HepG2 (cell line): Measurements from ENCODE around the gene MRNIP. TPM values are rescaled to one million over a fixed set of nuclear protein-coding genes. Genes with fewer than 3 reads are reported as not detected.

Experiments
- EZH2 ChIP-seq: conservative IDR thresholded peaks from 2 replicates; pipeline ENCODE4 v1.6.1; 2012; ENCODE audit warnings: mild to moderate bottlenecking, low read depth, low read length, moderate library complexity
- FOXO1 ChIP-seq: sonication (generic); formaldehyde crosslinking; IDR thresholded peaks from 2 replicates; pipeline ENCODE4 v1.4.0; 2020; ENCODE audit warnings: missing genetic modification reagents
- FOXP1 ChIP-seq, 2 experiments: fragments of 450-650 bp in 1 of 2; IDR thresholded peaks; 2 replicates each; pipeline ENCODE4 v1.6.1; 2017 to 2018; ENCODE audit warnings: antibody characterized with exemption in 1 of 2
- HNRNPLL ChIP-seq: fragments of 200-400 bp; formaldehyde crosslinking; IDR thresholded peaks from 2 replicates; pipeline ENCODE4 v1.6.1; 2017; ENCODE audit warnings: mild to moderate bottlenecking, low read depth, low read length; ENCODE audit not compliant: poor library complexity, severe bottlenecking
- KLF13 ChIP-seq: sonication (generic); formaldehyde crosslinking; IDR thresholded peaks from 2 replicates; pipeline ENCODE4 v1.4.0; 2020; ENCODE audit warnings: mild to moderate bottlenecking, missing genetic modification reagents
- LCORL ChIP-seq, 2 experiments: fragments of 450-650 bp in 1 of 2; sonication (generic) in 1 of 2; formaldehyde crosslinking in 1 of 2; IDR thresholded peaks; 2 replicates each; pipeline versions ENCODE4 v1.5.0 to v1.6.1; 2017 to 2020; ENCODE audit warnings: antibody characterized with exemption in 1 of 2, missing genetic modification reagents in 1 of 2
- MLLT10 ChIP-seq: sonication (generic); formaldehyde crosslinking; IDR thresholded peaks from 2 replicates; pipeline ENCODE4 v1.4.0; 2020; ENCODE audit warnings: missing genetic modification reagents
- MXD4 ChIP-seq: IDR thresholded peaks from 2 replicates; pipeline ENCODE4 v1.6.1; 2016; ENCODE audit warnings: mild to moderate bottlenecking, missing biosample characterization, missing genetic modification reagents
- PLRG1 ChIP-seq: fragments of 450-650 bp; conservative IDR thresholded peaks from 2 replicates; pipeline ENCODE4 v1.6.1; 2016
- SALL2 ChIP-seq: sonication (generic); formaldehyde crosslinking; IDR thresholded peaks from 2 replicates; pipeline ENCODE4 v1.8.1; 2023; ENCODE audit warnings: mild to moderate bottlenecking, missing genetic modification reagents, inconsistent platforms
- SMARCE1 ChIP-seq: fragments of 450-650 bp; IDR thresholded peaks from 2 replicates; pipeline ENCODE4 v1.6.1; 2017; ENCODE audit warnings: borderline replicate concordance
- SP4 ChIP-seq: sonication (generic); formaldehyde crosslinking; IDR thresholded peaks from 2 replicates; pipeline ENCODE4 v1.8.1; 2023; ENCODE audit warnings: mild to moderate bottlenecking, missing genetic modification reagents
- ZBTB20 ChIP-seq: sonication (generic); formaldehyde crosslinking; IDR thresholded peaks from 2 replicates; pipeline ENCODE4 v1.8.1; 2023; ENCODE audit warnings: missing genetic modification reagents, low read depth, mild to moderate bottlenecking, borderline replicate concordance
- ZFP36L2 ChIP-seq: sonication (generic); formaldehyde crosslinking; IDR thresholded peaks from 2 replicates; pipeline ENCODE4 v1.4.0; 2020; ENCODE audit warnings: missing genetic modification reagents
- ZNF180 ChIP-seq: sonication (generic); formaldehyde crosslinking; IDR thresholded peaks from 2 replicates; pipeline ENCODE4 v1.4.0; 2020; ENCODE audit warnings: low read depth, missing genetic modification reagents, borderline replicate concordance
- ZNF260 ChIP-seq: sonication (generic); formaldehyde crosslinking; IDR thresholded peaks from 2 replicates; pipeline ENCODE4 v1.4.0; 2020; ENCODE audit warnings: missing genetic modification reagents, low read depth, mild to moderate bottlenecking, borderline replicate concordance
- ZNF274 ChIP-seq: sonication (generic); formaldehyde crosslinking; IDR thresholded peaks from 2 replicates; pipeline ENCODE4 v1.5.1; 2020; ENCODE audit warnings: mild to moderate bottlenecking, missing genetic modification reagents
- ZNF547 ChIP-seq: sonication (generic); formaldehyde crosslinking; IDR thresholded peaks from 2 replicates; pipeline ENCODE4 v1.5.1; 2020; ENCODE audit warnings: mild to moderate bottlenecking, missing genetic modification reagents
- ZNF652 ChIP-seq: IDR thresholded peaks from 2 replicates; pipeline ENCODE4 v1.6.1; 2016; ENCODE audit warnings: low read depth, borderline replicate concordance
- ZNF672 ChIP-seq: sonication (generic); formaldehyde crosslinking; IDR thresholded peaks from 2 replicates; pipeline ENCODE4 v1.8.1; 2022; ENCODE audit warnings: missing genetic modification reagents
- polyA plus RNA-seq, 8 experiments: library from polyadenylated mRNA; depleted of rRNA in 3 of 8; stranded (reverse) in 7 of 8; unstranded in 1 of 8; fragments of >200 nt; fragmentation: Illumina TruSeq in 4 of 8; extraction: Trizol in 4 of 8; gene quantifications; 2 replicates each; pipeline versions ENCODE4 v1.2.1 to v1.2.3, GENCODE V29; 2011 to 2016; ENCODE audit warnings: low read depth in 4 of 8, missing spikeins in 1 of 8, mixed read lengths in 1 of 8; ENCODE audit not compliant: insufficient read depth in 1 of 8
- total RNA-seq, 5 experiments: library from RNA; depleted of rRNA; stranded (reverse); fragments of >200 nt; fragmentation: Illumina TruSeq; extraction: Trizol; gene quantifications; 2 replicates each; pipeline ENCODE4 v1.2.3, GENCODE V29; 2016; ENCODE audit warnings: low read depth in 1 of 5
- TF ChIP-seq, protein P1 (sequence below): sonication (generic); formaldehyde crosslinking; IDR thresholded peaks from 2 replicates; pipeline ENCODE4 v1.5.0; 2020; ENCODE audit warnings: mild to moderate bottlenecking, missing genetic modification reagents
- TF ChIP-seq, protein P2 (sequence below): sonication (generic); formaldehyde crosslinking; IDR thresholded peaks from 2 replicates; pipeline ENCODE4 v1.4.0; 2020; ENCODE audit warnings: missing genetic modification reagents, borderline replicate concordance
- TF ChIP-seq, protein P3 (sequence below): sonication (generic); formaldehyde crosslinking; IDR thresholded peaks from 2 replicates; pipeline ENCODE4 v1.4.0; 2020; ENCODE audit warnings: missing genetic modification reagents

Gene MRNIP
- total and polyA plus RNA-seq, 2 of the 13 experiments (the other 11 are each of a cell fraction or from before 2014, with no cell fraction given) = 15.5 to 34.1 TPM

DNA sequence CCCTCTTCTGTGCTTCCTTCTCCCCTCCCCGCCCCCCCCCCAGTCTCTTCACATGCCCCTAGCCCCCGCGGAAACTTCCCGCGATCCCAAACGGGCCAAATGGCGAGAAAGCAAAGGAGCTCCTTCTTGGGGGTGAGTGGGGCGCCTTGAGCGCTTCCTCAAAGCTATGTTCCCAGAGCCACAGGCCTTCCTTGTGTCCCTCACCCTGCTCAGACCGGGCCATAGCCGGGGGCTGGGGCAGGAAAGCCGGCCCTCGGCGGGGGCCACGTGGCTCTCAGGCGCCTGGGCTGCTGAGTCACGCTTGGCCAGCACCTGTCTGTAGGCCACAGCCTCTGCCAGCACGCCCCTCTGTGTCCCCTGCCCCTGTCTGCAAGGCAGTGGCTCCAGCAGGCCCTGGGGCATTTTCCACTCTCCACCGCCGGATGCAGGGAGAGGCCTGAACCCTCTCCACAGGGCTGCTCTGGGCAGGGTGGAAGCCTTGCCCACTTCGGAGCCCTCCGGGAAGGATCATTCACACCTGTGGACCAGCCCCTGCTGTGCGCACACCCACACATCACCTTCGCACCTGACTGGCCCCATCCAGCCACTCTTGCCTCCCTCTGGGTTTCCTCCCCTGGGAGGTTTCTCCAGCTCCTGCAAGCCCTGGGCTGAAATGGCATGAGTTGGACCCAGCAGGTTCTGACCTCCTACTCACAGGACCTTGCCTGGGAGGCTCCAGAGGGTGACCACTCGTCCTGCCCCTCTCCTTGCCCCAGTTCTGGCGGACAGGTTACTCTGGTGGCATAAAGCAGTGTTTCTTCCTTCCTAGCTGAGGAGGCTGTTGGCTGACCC lies 39.1 kb downstream of the MRNIP start (continued):
- TF ChIP-seq ZNF652 (CRISPR knock-in tag) = no peak
- no peak for TF ChIP-seq LCORL (IDR thresholded peaks at IDR 0.05)
- TF ChIP-seq LCORL (CRISPR knock-in tag; IDR thresholded peaks at IDR 0.05) = no peak
- TF ChIP-seq KLF13 (CRISPR knock-in tag) = 0 out of 2 replicates have a peak, but pooled peaks have one; percentile 39
- no peak for TF ChIP-seq ZNF672 (CRISPR knock-in tag)
- TF ChIP-seq MLLT10 (CRISPR knock-in tag) = no peak; the same call in 1 of the 2 replicates
- TF ChIP-seq ZNF274 (CRISPR knock-in tag) = peak; percentile 68; the same call in 1 of the 2 replicates
- no peak for TF ChIP-seq ZNF180 (CRISPR knock-in tag)
- TF ChIP-seq, protein P1, sequence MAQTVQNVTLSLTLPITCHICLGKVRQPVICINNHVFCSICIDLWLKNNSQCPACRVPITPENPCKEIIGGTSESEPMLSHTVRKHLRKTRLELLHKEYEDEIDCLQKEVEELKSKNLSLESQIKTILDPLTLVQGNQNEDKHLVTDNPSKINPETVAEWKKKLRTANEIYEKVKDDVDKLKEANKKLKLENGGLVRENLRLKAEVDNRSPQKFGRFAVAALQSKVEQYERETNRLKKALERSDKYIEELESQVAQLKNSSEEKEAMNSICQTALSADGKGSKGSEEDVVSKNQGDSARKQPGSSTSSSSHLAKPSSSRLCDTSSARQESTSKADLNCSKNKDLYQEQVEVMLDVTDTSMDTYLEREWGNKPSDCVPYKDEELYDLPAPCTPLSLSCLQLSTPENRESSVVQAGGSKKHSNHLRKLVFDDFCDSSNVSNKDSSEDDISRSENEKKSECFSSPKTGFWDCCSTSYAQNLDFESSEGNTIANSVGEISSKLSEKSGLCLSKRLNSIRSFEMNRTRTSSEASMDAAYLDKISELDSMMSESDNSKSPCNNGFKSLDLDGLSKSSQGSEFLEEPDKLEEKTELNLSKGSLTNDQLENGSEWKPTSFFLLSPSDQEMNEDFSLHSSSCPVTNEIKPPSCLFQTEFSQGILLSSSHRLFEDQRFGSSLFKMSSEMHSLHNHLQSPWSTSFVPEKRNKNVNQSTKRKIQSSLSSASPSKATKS (CRISPR knock-in tag) = peak; percentile 85; the same call in 1 of the 2 replicates
- peak; percentile 42; the same call in 1 of the 2 replicates for TF ChIP-seq ZBTB20 (CRISPR knock-in tag)
- TF ChIP-seq ZNF260 (CRISPR knock-in tag) = no peak
- TF ChIP-seq, protein P2, sequence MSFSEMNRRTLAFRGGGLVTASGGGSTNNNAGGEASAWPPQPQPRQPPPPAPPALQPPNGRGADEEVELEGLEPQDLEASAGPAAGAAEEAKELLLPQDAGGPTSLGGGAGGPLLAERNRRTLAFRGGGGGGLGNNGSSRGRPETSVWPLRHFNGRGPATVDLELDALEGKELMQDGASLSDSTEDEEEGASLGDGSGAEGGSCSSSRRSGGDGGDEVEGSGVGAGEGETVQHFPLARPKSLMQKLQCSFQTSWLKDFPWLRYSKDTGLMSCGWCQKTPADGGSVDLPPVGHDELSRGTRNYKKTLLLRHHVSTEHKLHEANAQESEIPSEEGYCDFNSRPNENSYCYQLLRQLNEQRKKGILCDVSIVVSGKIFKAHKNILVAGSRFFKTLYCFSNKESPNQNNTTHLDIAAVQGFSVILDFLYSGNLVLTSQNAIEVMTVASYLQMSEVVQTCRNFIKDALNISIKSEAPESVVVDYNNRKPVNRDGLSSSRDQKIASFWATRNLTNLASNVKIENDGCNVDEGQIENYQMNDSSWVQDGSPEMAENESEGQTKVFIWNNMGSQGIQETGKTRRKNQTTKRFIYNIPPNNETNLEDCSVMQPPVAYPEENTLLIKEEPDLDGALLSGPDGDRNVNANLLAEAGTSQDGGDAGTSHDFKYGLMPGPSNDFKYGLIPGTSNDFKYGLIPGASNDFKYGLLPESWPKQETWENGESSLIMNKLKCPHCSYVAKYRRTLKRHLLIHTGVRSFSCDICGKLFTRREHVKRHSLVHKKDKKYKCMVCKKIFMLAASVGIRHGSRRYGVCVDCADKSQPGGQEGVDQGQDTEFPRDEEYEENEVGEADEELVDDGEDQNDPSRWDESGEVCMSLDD (CRISPR knock-in tag) = no peak
- no peak for TF ChIP-seq PLRG1
- TF ChIP-seq FOXO1 (CRISPR knock-in tag) = peak; percentile 51; the same call in 1 of the 2 replicates
- TF ChIP-seq ZNF547 = 0 out of 2 replicates have a peak, but pooled peaks have one; percentile 15
- TF ChIP-seq SP4 (CRISPR knock-in tag) = no peak; the same call in 1 of the 2 replicates
- TF ChIP-seq EZH2 = no peak
- TF ChIP-seq FOXP1 (IDR thresholded peaks at IDR 0.05) = no peak
- TF ChIP-seq FOXP1 (CRISPR knock-in tag; IDR thresholded peaks at IDR 0.05) = no peak
- peak; percentile 15 for TF ChIP-seq HNRNPLL
- TF ChIP-seq, protein P3, sequence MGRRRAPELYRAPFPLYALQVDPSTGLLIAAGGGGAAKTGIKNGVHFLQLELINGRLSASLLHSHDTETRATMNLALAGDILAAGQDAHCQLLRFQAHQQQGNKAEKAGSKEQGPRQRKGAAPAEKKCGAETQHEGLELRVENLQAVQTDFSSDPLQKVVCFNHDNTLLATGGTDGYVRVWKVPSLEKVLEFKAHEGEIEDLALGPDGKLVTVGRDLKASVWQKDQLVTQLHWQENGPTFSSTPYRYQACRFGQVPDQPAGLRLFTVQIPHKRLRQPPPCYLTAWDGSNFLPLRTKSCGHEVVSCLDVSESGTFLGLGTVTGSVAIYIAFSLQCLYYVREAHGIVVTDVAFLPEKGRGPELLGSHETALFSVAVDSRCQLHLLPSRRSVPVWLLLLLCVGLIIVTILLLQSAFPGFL (CRISPR knock-in tag) = 0 out of 2 replicates have a peak, but pooled peaks have one; percentile 58
- TF ChIP-seq SMARCE1 = no peak
- TF ChIP-seq SALL2 (CRISPR knock-in tag) = no peak; the same call in 1 of the 2 replicates
- TF ChIP-seq MXD4 (CRISPR knock-in tag) = peak; percentile 96
- TF ChIP-seq ZFP36L2 (CRISPR knock-in tag) = peak; percentile 79; the same call in 1 of the 2 replicates
